GM21786 (cell line): ENCODE results near the gene JPH3.

Experiments
- ATAC-seq: cut with Tn5 transposase; IDR thresholded peaks from one replicate; pipeline ENCODE4 v1.9.1; 2021; ENCODE audit not compliant: unreplicated experiment

JPH3 gene

GRCh38 chr16:87693827-87694226 is 91.5 kb downstream of the JPH3 start:
- no peak for ATAC-seq

- no peak for ATAC-seq
These were observed 92.3 kb downstream of the JPH3 start for GRCh38 chr16:87694441-87695125.

DNA sequence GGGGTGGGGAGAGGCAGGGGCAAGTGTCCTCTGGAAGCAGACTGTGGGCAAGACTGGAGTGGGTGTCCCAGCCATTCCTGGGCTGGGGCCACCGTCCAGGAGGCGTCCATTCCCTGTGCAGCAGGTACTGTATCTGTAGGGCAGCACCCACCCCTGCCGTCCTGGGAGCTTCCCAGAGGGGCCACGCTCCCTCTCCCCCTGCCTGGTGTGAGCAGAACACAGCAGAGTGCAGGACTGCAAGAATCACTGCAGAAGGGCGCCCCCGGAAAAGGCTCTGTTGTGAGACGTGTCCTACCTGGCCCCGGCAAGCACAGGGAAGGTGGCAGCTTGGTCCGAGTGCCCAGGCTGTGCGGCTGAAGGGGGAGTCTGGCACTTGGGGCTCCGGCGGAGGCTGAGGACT is 93.2 kb downstream of the JPH3 start:
- no peak for ATAC-seq

GRCh38 chr16:87696726-87697125 is 94.4 kb downstream of the JPH3 start:
- no peak for ATAC-seq

DNA sequence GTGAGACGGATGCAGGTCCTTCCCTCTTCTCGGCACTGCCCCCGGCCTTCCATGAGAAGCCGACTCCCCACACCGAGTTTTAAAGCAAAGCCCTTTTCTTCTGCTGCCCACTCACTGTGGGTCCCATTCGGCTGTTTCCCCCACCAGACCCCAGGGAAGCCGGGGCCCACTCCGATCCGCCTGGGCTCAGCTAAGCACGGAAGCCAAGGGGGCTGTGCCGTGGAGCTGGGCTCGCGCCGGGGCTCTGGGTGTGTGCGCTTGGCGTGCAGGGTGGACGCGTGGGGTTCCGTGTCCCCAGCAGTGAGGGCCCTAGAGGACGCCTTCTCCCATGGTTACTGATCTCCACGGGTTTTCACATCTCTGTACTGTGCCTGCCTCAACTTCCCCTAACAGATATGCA is 94.9 kb downstream of the JPH3 start:
- ATAC-seq: no peak

- ATAC-seq: no peak
These were observed 95.5 kb downstream of the JPH3 start for GRCh38 chr16:87697792-87698191.

DNA sequence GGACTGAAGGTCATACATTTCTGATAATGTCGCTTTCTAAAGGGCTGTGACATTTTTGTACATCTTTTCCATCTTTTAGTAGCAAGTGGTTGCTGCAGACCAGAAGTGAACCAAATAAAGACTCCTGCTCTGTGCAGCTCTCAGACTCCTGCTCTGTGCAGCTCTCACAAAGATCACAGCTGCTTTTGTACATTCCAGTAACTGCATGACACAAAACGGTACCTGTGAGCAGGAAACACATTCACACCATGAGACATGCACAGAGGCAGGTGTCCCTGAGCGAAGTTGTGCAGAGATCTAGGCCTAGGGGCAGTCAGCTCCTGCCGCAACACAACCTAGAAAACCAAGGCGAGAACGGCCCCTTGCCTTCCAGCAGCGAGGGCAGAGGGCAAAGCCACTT is 95.9 kb downstream of the JPH3 start:
- ATAC-seq: peak; percentile 36

- no peak for ATAC-seq
These were observed 96.4 kb downstream of the JPH3 start for GRCh38 chr16:87698676-87699199.

DNA sequence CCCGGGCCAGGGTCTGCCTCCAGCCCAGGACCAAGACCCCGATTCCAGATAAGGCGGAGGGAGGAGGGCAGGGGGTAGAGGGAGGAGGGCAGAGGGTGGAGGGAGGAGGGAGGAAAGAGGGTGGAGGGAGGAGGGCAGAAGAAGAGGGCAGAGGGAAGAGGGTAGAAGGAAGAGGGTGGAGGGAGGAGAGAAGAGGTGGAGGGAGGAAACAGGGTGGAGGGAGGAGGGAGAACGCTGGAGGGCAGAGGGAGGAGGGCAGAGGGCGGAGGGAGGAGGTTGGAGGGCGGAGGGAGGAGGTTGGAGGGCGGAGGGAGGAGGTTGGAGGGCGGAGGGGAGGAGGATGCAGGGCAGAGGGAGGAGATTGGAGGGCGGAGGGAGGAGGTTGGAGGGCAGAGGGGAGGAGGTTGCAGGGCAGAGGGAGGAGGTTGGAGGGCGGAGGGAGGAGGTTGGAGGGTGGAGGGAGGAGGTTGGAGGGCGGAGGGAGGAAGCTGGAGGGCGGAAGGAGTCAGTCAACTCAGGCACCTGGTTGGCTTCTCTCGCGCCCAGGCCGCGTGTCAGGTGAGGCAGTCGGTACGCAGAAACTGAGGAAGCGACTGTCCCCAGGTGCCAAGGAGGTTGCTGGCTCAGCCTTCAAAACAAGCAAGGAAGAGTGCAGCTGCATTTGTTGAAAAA is 98.2 kb downstream of the JPH3 start:
- ATAC-seq: no peak

- ATAC-seq: no peak
These were observed 98.8 kb downstream of the JPH3 start for GRCh38 chr16:87701078-87701460.

GRCh38 chr16:87701505-87701921 is 99.2 kb downstream of the JPH3 start:
- no peak for ATAC-seq

GRCh38 chr16:87702325-87702811 is 100.1 kb downstream of the JPH3 start:
- peak; percentile 50 for ATAC-seq

- ATAC-seq: no peak
These were observed 100.8 kb downstream of the JPH3 start for GRCh38 chr16:87703071-87703470.

DNA sequence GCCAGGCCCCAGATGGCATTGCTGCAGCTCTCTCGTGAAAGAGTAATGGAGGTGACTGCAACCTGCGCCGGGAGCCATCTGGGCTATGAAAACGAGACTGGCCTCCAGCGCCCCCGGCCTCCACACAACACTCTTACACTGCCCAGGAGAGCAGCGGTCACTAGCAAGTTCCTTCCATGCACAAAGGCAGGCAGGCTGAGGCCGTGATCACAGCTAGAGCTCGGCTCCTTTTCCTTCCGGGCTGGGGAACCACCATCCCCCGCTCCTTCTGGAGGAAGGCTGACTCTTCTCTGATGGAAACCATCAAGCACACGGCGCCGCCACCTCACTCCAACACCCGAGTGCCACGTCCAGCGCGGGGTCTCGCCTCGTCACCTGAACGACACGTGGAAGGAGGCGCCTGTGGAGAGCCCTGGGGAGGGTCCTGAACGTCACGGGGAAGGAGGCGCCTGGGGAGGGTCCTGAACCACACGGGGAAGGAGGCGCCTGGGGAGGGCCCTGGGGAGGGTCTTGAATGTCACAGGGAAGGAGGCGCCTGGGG is 101.6 kb downstream of the JPH3 start:
- ATAC-seq: no peak

DNA sequence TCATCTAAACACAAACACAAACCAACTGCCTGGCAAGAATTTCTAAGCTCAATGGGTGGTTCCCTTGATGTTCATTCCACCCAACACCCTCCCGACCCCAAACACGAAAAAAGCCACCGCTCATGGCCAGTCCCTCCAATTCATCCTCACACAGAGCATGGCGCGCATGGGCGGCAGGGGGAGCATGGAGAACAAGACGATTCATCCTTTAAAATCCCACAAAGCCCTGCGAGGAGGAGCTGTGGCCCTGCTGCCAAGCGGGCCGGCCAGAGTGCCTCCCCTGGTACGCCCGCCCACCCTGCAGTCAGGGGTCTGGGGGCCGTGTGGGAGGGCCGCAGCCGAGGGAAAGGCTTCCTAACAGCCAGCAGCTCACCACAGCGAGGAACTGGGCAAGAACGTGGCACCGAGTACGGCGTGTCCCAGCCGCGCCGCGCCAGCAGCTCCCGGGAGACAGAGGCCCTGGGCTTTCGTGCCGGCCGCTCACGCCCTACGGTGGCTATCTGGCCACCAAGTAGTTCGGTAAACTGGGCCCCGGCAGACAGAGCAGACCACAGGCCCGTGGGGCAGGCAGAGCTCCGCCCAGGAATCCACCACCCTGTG is 102.5 kb downstream of the JPH3 start:
- no peak for ATAC-seq

GRCh38 chr16:87705771-87706277 is 103.5 kb downstream of the JPH3 start:
- ATAC-seq: no peak

DNA sequence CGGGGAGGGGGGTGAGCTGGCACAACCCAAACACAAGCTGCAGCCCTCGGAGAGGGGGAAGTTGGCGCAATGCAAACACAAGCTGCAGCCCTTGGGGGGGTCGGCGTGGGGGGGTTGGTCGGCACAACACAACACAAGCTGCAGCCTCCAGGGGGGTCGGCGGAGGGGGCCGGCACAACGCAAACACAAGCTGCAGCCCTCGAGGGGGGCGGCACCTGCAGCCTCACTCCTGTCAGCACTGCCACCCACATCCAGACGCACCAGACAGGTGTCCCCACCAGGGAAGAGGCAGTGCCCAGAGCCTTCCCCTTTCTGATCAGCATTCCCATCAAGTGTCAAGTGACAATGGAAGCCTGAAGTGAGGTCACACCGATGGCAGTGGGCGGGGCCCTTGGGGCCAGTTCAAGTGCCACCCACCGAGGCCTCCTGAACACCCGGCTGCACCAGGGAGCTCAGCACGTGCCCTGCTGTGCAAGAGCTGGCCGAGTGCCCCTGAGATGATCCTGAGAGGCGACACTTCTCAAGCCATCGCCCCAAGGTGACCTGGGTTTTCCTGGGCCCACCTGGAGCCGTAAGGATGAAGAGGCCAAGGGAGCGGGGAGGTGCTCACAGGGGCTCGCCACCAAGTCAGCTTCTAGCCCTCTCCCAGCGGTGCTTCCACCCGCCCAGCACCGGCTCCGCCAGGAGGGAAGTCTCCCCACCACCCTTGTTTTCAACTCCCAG is 104.1 kb downstream of the JPH3 start:
- ATAC-seq: no peak

DNA sequence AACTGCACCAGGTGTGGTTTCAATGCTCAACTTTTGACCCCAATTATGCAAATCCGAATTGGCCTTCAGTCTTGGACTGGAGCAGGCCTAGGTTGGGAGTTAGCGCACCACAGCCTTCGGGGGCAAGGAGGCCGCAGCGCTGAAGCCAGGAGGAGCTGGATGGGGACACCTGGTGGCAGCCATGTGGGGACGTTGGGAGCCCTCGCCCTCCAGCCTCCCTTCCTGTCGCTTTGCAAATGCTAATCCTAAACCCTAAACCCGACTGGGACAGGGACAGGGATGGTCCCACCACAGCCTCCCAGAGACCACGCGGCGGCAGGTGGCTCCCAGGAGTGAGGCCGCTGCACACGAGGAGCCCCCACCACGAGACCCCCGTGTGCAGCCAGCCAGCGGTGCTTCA is 104.8 kb downstream of the JPH3 start:
- ATAC-seq: no peak

DNA sequence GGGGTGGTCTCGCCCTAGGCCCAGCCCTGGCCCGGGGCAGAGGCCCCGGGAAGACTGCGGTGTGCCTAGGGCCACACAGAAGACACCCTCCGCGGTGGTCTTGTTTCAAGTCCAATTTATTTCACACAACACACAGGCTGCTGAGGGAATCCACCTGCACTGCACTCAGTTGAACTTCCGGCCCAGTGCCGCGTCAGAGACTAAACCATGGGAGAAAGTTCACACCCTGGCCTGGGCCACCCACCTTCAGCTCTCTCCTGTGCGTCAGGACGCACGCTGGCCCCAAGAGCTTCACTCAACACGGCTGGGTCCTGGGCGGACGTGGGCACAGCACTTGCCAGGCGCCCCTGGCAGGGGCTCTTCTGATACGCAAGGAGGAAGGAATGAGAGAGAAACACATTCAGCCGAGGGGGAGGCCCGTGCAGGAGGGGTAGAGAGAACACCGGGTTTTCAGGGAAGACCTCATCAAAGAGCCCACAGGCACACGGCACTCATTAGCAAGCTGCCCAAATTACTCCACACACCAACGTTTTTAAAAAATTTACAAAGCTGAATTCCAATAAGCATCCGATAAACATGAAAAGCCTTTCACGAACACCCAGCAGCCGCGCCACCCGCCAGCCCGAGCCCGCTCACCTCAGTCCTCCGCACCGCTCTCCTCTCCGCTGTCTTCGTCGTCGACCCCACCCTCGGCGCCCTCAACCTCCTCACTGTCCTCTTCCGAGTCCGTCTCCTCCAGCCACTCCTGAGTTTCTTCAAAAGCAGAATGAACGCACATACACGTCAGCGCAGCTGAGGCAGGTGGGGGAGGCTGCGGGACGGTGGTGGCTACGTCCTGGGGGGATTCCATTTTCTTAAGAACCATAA is 105.6 kb downstream of the JPH3 start:
- ATAC-seq: no peak
